Gastrocnemius medialis (tissue), 4 donors: ENCODE results near the gene TMEM132C.

Experiments used
- CTCF ChIP-seq, 5 experiments: fragments of 450-650 bp in 3 of 5; fragments of 200-600 bp in 2 of 5; sonication (generic) in 2 of 5; IDR thresholded peaks in 4 of 5; conservative IDR thresholded peaks in 1 of 5; 1 replicate in 4 of 5; 2 replicates in 1 of 5; pipeline ENCODE4 v1.5.1; 2016 to 2019; ENCODE audit warnings: antibody characterized with exemption in 5 of 5, mild to moderate bottlenecking in 3 of 5, moderate library complexity in 3 of 5
- POLR2A ChIP-seq, 2 donors: fragments of 450-650 bp; IDR thresholded peaks; one replicate each; pipeline ENCODE4 v1.6.1; 2017; ENCODE audit warnings: antibody characterized with exemption in 2 of 2, mild to moderate bottlenecking in 2 of 2, moderate library complexity in 2 of 2

- TF ChIP-seq CTCF (IDR thresholded peaks at IDR 0.05 in 4 of 5, conservative IDR thresholded peaks at IDR 0.05 in 1 of 5) (no peak), POLR2A (IDR thresholded peaks at IDR 0.05) (no peak)
Measured at GRCh38 chr12:128513331-128513730, 246.4 kb downstream of the TMEM132C start.
